Suprapubic skin (tissue), 4 donors: ENCODE measurements around the gene TMEM271. TPM values are rescaled to one million over a fixed set of nuclear protein-coding genes. Genes with fewer than 3 reads are reported as not detected.

Experiments used
- DNase-seq, 2 donors: peaks; one replicate each; pipeline ENCODE4 v3.0.0-alpha.2; 2019; ENCODE audit warnings: low spot score in 2 of 2
- H3K27ac ChIP-seq: fragments of 200-600 bp; sonication (generic); one replicate; pipeline ENCODE4 v1.5.1; 2019
- H3K27me3 ChIP-seq: fragments of 200-600 bp; sonication (generic); one replicate; pipeline ENCODE4 v1.5.1; 2019
- H3K36me3 ChIP-seq: fragments of 200-600 bp; sonication (generic); one replicate; pipeline ENCODE4 v1.5.1; 2019
- H3K4me1 ChIP-seq: fragments of 200-600 bp; sonication (generic); one replicate; pipeline ENCODE4 v1.5.1; 2019
- H3K4me3 ChIP-seq: fragments of 200-600 bp; sonication (generic); one replicate; pipeline ENCODE4 v1.5.1; 2019; ENCODE audit warnings: mild to moderate bottlenecking
- H3K9me3 ChIP-seq: fragments of 200-600 bp; sonication (generic); one replicate; pipeline ENCODE4 v1.5.1; 2019
- EP300 ChIP-seq: sonication (generic); formaldehyde crosslinking; IDR thresholded peaks from one replicate; pipeline ENCODE4 v1.6.1; 2017; ENCODE audit warnings: antibody characterized with exemption
- POLR2A ChIP-seq, 2 donors: fragments of 450-650 bp; IDR thresholded peaks; one replicate each; pipeline ENCODE4 v1.6.1; 2017; ENCODE audit warnings: antibody characterized with exemption in 2 of 2, mild to moderate bottlenecking in 2 of 2, moderate library complexity in 2 of 2
- POLR2AphosphoS5 ChIP-seq, 3 donors: sonication (generic); formaldehyde crosslinking; IDR thresholded peaks; one replicate each; pipeline ENCODE4 v1.6.1; 2017; ENCODE audit warnings: antibody characterized with exemption in 3 of 3
- WGBS: methylation state at CpG from one replicate; pipeline ENCODE4 v1.1.5; 2018; 5-methylcytosine and 5-hydroxymethylcytosine counted together
- total RNA-seq, 4 donors: library from RNA; depleted of rRNA; stranded (reverse); fragments of >200 nt; gene quantifications; one replicate each; pipeline ENCODE4 v1.1.0, GENCODE V29; 2016
- TF ChIP-seq, protein P1 (sequence below), 2 donors: fragments of 200-600 bp in 1 of 2; fragments of 450-650 bp in 1 of 2; sonication (generic) in 1 of 2; IDR thresholded peaks; one replicate each; pipeline ENCODE4 v1.5.1; 2016 to 2019; ENCODE audit warnings: antibody characterized with exemption in 2 of 2, mild to moderate bottlenecking in 1 of 2, moderate library complexity in 1 of 2

Gene TMEM271
- total RNA-seq, 4 donors from 2014 or later, result 0.40 to 8.7 (median 3.5) TPM

- H3K27me3 ChIP-seq, result peaks cover 28% of the 10 kb centered on the region
- TF ChIP-seq EP300 (no peak), POLR2A (IDR thresholded peaks at IDR 0.05) (no peak), POLR2AphosphoS5 (IDR thresholded peaks at IDR 0.05) (no peak)
- TF ChIP-seq, protein P1, sequence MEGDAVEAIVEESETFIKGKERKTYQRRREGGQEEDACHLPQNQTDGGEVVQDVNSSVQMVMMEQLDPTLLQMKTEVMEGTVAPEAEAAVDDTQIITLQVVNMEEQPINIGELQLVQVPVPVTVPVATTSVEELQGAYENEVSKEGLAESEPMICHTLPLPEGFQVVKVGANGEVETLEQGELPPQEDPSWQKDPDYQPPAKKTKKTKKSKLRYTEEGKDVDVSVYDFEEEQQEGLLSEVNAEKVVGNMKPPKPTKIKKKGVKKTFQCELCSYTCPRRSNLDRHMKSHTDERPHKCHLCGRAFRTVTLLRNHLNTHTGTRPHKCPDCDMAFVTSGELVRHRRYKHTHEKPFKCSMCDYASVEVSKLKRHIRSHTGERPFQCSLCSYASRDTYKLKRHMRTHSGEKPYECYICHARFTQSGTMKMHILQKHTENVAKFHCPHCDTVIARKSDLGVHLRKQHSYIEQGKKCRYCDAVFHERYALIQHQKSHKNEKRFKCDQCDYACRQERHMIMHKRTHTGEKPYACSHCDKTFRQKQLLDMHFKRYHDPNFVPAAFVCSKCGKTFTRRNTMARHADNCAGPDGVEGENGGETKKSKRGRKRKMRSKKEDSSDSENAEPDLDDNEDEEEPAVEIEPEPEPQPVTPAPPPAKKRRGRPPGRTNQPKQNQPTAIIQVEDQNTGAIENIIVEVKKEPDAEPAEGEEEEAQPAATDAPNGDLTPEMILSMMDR (IDR thresholded peaks at IDR 0.05), result no peak
- H3K4me1 ChIP-seq, result no peaks in the 10 kb centered on the region
- H3K27ac ChIP-seq, result no peak overlapping the region
- H3K9me3 ChIP-seq, result no peaks in the 10 kb centered on the region
- no peaks in the 10 kb centered on the region for H3K36me3 ChIP-seq
- DNase-seq, result peak; percentile 20 to 49
- WGBS, result 75% methylated on average over 11 of the region's 11 CpGs
- no peak overlapping the region for H3K4me3 ChIP-seq
Measured at GRCh38 chr4:620201-620600, 44.1 kb upstream of the TMEM271 start.

GRCh38 chr4:617644-618641 lies 41.8 kb upstream of the TMEM271 start:
- TF ChIP-seq, protein P1 (IDR thresholded peaks at IDR 0.05), result no peak
- TF ChIP-seq POLR2A (IDR thresholded peaks at IDR 0.05) (no peak), EP300 (no peak), POLR2AphosphoS5 (IDR thresholded peaks at IDR 0.05) (no peak)
- Histone ChIP-seq H3K36me3 (no peaks in the 10 kb centered on the region), H3K4me1 (no peaks in the 10 kb centered on the region), H3K27me3 (peaks cover 28% of the 10 kb centered on the region), H3K27ac (no peak overlapping the region), H3K9me3 (no peaks in the 10 kb centered on the region), H3K4me3 (no peak overlapping the region)
- peak; percentile 37 to 48 for DNase-seq
- WGBS, result 52% methylated on average over 16 of the region's 18 CpGs

DNA sequence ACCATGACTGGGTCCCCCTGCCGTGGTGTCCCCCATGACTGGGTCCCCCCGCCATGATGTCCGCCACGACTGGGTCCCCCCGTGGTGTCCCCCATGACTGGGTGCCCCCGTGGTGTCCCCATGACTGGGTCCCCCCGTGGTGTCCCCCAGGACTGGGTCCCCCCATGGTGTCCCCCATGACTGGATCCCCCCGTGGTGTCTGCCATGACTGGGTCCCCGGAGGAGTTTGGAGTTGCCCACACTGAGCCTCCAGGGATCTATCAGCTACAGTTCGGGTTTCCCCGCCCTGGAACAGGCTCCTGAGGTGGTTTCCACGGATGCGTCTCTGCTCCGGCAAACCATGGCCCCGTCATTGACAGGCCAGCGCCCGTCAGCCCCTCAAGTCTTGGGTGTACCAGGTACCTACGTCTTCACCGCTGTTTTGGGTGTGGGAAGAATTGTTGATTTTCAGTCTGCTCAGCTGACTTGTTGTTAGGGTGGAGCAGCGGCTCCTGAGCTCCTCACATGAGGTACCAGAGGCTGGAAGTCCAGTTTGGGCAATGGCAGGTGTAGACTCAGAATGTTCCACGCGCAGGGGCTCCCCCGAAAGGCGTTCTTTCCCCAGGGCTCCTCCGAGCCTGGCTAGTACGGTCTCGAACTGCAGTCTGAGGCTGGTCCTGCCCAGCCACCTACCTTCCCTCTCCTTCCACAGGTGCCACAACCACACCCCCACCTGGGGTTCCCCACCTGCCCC lies 41.0 kb upstream of the TMEM271 start:
- TF ChIP-seq POLR2A (IDR thresholded peaks at IDR 0.05) (no peak), POLR2AphosphoS5 (IDR thresholded peaks at IDR 0.05) (no peak), EP300 (no peak)
- TF ChIP-seq, protein P1 (IDR thresholded peaks at IDR 0.05), result no peak
- Histone ChIP-seq H3K36me3 (no peaks in the 10 kb centered on the region), H3K4me1 (no peaks in the 10 kb centered on the region), H3K9me3 (no peaks in the 10 kb centered on the region), H3K27ac (no peak overlapping the region), H3K4me3 (no peak overlapping the region), H3K27me3 (peaks cover 31% of the 10 kb centered on the region)
- WGBS, result 79% methylated on average over 19 of the region's 27 CpGs
- peak in 1 of 2 donors; percentile 49 for DNase-seq

DNA sequence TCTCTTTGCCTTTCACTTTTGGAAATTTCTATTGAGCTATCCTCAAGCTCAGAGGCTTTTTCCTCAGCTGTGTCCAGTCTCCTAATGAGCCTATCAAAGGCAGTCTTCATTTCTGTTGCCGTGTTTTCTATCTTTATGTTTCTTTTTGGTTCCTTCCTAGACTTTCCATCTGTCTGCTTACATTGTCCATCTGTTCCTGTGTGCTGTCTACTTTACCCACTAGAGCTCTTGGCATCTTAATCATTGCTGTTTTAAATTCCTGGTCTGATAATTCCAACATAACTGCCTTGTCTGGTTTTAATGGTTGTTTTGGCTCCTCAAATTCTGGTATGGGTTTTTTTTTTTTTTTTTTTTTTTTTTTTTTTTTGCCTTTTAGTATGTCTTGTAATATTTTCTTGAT lies 40.0 kb upstream of the TMEM271 start:
- H3K9me3 ChIP-seq, result no peaks in the 10 kb centered on the region
- no peak overlapping the region for H3K27ac ChIP-seq
- H3K27me3 ChIP-seq, result peaks cover 30% of the 10 kb centered on the region
- H3K4me1 ChIP-seq, result no peaks in the 10 kb centered on the region
- no peak for DNase-seq
- 74% methylated on average over 1 of the region's 1 CpG for WGBS
- H3K36me3 ChIP-seq, result no peaks in the 10 kb centered on the region
- no peak overlapping the region for H3K4me3 ChIP-seq
- no peak for TF ChIP-seq EP300
- TF ChIP-seq POLR2AphosphoS5 (IDR thresholded peaks at IDR 0.05), result no peak
- TF ChIP-seq POLR2A (IDR thresholded peaks at IDR 0.05), result no peak

DNA sequence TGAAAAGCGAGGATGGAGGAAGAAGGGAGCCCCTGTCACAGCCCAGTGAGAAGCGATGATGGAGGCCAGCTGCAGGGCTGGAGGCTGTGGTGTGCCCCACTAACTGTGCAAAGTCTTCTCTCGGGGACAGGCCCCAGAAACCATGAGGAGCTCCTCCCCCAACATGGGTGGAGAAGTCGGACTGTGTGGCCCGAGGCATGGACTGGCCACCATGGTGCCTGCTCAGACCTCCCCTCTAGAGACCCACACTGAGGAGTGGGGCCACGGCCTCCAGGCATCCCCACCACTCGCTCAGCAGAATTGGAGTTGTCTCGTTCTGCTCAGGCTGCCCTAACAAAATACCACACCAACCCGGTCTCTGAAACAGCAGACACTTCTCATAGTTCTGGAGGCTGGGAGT lies 37.0 kb upstream of the TMEM271 start:
- DNase-seq, result peak in 1 of 2 donors; percentile 37
- Histone ChIP-seq H3K36me3 (no peaks in the 10 kb centered on the region), H3K9me3 (no peaks in the 10 kb centered on the region), H3K27me3 (peaks cover 15% of the 10 kb centered on the region), H3K27ac (no peak overlapping the region), H3K4me3 (no peak overlapping the region), H3K4me1 (peaks cover 5% of the 10 kb centered on the region)
- TF ChIP-seq, protein P1 (IDR thresholded peaks at IDR 0.05), result no peak
- TF ChIP-seq EP300, result no peak
- WGBS, result 100% methylated on average over 2 of the region's 9 CpGs
